ENCODE data around the gene ERBB4. TPM values are rescaled to one million over a fixed set of nuclear protein-coding genes. Genes with fewer than 3 reads are reported as not detected.

Gene ERBB4
- total and polyA plus RNA-seq, 2 of the 8 experiments (the other 6 are each of a cell fraction or from before 2014, with no cell fraction given): 0.34 to 1.3 TPM

DNA sequence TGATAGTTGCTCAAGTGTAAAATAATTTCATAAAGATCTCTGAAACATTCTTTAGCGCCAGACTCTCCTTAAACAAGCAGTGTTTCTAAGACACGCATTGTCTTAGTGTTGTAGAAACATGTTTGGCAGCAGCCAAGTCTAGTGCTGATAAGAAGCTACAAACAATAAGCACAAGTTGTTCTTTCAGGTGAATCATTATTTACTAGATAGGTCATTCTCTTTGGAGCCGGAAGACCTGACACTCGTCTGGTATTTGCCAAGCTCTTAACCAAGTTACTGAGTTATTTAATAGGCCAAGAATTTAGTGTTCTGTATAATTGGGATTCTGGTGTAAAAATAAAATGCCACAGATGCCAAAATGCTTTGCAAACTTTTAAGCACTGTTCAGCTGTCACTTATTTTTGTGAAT, 1130.1 kb downstream of the ERBB4 start:
- ChIA-PET POLR2A (ENCODE audit: partially characterized antibody) (no interaction called here), CTCF (ENCODE audit: partially characterized antibody) (no interaction called here)
- H2BK15ac ChIP-seq (ENCODE audit: low read length): no peak overlapping the region
- H3K9me3 ChIP-seq (ENCODE audit: insufficient read depth in 2 of 2, low read depth in 1 of 2, low read length in 1 of 2): no peaks in the 10 kb centered on the region
- H4K91ac ChIP-seq (replicated peaks; ENCODE audit: insufficient read length, low read length): no peak overlapping the region
- FAIRE-seq: no peak
- H3K4ac ChIP-seq (replicated peaks; ENCODE audit: insufficient read length, low read depth, low read length): no peak overlapping the region
- H3K36me3 ChIP-seq (ENCODE audit: control insufficient read depth in 2 of 4, insufficient read depth in 4 of 4, low read length in 3 of 4): no peaks in the 10 kb centered on the region; a peak in 1 of 8 replicates
- H3K27me3 ChIP-seq (replicated peaks in 1 of 4; ENCODE audit: control insufficient read depth in 3 of 4, extremely low read depth in 1 of 4, insufficient read depth in 3 of 4, low read length in 3 of 4): no peaks in the 10 kb centered on the region
- H3K18ac ChIP-seq (ENCODE audit: extremely low read depth, low read length): no peak overlapping the region
- H2AFZ ChIP-seq (ENCODE audit: low read length): peak overlapping the region; percentile 41; the same call in 1 of the 2 replicates
- no peak overlapping the region for H3K9ac ChIP-seq (replicated peaks in 1 of 4; ENCODE audit: extremely low read depth in 1 of 4, low read depth in 3 of 4, low read length in 3 of 4)
- 95% methylated on average over 4 of the region's 4 CpGs; no CpG with 5 or more reads in 1 of the 2 experiments for WGBS, 2 experiments (ENCODE audit: extremely low coverage in 1 of 2, insufficient coverage in 1 of 2, insufficient read length in 1 of 2, insufficient replicate concordance in 2 of 2, low coverage in 1 of 2, low lambda C conversion rate in 2 of 2, missing lambda C conversion rate in 1 of 2)
- no peak overlapping the region for H2BK120ac ChIP-seq (replicated peaks; ENCODE audit: low read depth, low read length)
- no peak overlapping the region for H3K4me2 ChIP-seq (ENCODE audit: insufficient read depth in 1 of 2, low read depth in 2 of 2, low read length in 2 of 2)
- H4K5ac ChIP-seq (ENCODE audit: insufficient read length, low read depth, low read length): no peak overlapping the region
- no peak overlapping the region for H3K23ac ChIP-seq (ENCODE audit: insufficient read length)
- no peaks in the 10 kb centered on the region for H3K23me2 ChIP-seq (ENCODE audit: low read depth, low read length)
- no peaks in the 10 kb centered on the region; a peak in 1 of 7 replicates for H3K4me1 ChIP-seq (replicated peaks in 1 of 4; ENCODE audit: control insufficient read depth in 3 of 4, insufficient read depth in 4 of 4, low read length in 3 of 4)
- H3K4me3 ChIP-seq (ENCODE audit: extremely low read depth in 1 of 4, insufficient read depth in 2 of 4, low read depth in 3 of 4, low read length in 4 of 4): no peak overlapping the region
- no peak overlapping the region for H2BK20ac ChIP-seq (ENCODE audit: low read length)
- H2BK5ac ChIP-seq (ENCODE audit: low read depth, low read length): no peak overlapping the region
- TF ChIP-seq JUND (IDR thresholded peaks at IDR 0.05; ENCODE audit: low read length) (no peak), TBP (IDR thresholded peaks at IDR 0.05; ENCODE audit: low read depth, low read length) (no peak), RFX5 (IDR thresholded peaks at IDR 0.05; ENCODE audit: borderline replicate concordance, low read depth, low read length) (no peak)
- TF ChIP-seq, protein P1, sequence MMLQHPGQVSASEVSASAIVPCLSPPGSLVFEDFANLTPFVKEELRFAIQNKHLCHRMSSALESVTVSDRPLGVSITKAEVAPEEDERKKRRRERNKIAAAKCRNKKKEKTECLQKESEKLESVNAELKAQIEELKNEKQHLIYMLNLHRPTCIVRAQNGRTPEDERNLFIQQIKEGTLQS (IDR thresholded peaks at IDR 0.05; ENCODE audit: insufficient read depth, low read depth, low read length): no peak
- no peak overlapping the region for H3K27ac ChIP-seq (ENCODE audit: low read depth, low read length)
- no peak overlapping the region for H2AK5ac ChIP-seq (ENCODE audit: low read depth, low read length)
- H3K79me2 ChIP-seq (ENCODE audit: control insufficient read depth in 1 of 2, insufficient read depth in 2 of 2, low read length in 2 of 2): no peaks in the 10 kb centered on the region
- no peaks in the 10 kb centered on the region for H3K79me1 ChIP-seq (ENCODE audit: low read depth, low read length)
- H4K8ac ChIP-seq (ENCODE audit: extremely low read depth, insufficient read depth, low read length): no peak overlapping the region
- H3K14ac ChIP-seq (ENCODE audit: insufficient read length): no peak overlapping the region
- no peaks in the 10 kb centered on the region for H4K20me1 ChIP-seq (replicated peaks in 1 of 2; ENCODE audit: control insufficient read depth in 1 of 2, insufficient read depth in 2 of 2, low read length in 2 of 2)
- H2BK12ac ChIP-seq (ENCODE audit: low read depth, low read length): no peak overlapping the region
- DNase-seq (ENCODE audit: low read depth in 1 of 2, low spot score in 2 of 2): no peak
- H3K56ac ChIP-seq (replicated peaks; ENCODE audit: insufficient read length, low read depth, low read length): no peak overlapping the region
